H9 (cell line): Measurements from ENCODE around the gene AP3S2. TPM values are rescaled to one million over a fixed set of nuclear protein-coding genes. Genes with fewer than 3 reads are reported as not detected.

ENCODE experiments used
- DNase-seq: peaks from one replicate; pipeline ENCODE4 v3.0.0-alpha.2; 2017
- H2AFZ ChIP-seq: one replicate; pipeline ENCODE4 v1.6.1; 2013; ENCODE audit warnings: mild to moderate bottlenecking, low read length, control low read depth, moderate library complexity
- H2AK5ac ChIP-seq: 2 replicates; pipeline ENCODE4 v1.6.1; 2013; ENCODE audit warnings: low read length, control low read depth, mixed read lengths; ENCODE audit not compliant: insufficient read length
- H2BK120ac ChIP-seq: one replicate; pipeline ENCODE4 v1.6.1; 2013; ENCODE audit warnings: low read depth, mild to moderate bottlenecking, low read length, control low read depth, inconsistent platforms; ENCODE audit not compliant: poor library complexity, severe bottlenecking
- H2BK12ac ChIP-seq: 2 replicates; pipeline ENCODE4 v1.6.1; 2013; ENCODE audit warnings: low read length, control low read depth, mixed read lengths, low read depth; ENCODE audit not compliant: insufficient read length
- H2BK15ac ChIP-seq: 2 replicates; pipeline ENCODE4 v1.6.1; 2013; ENCODE audit warnings: low read depth, low read length, control low read depth
- H2BK20ac ChIP-seq: one replicate; pipeline ENCODE4 v1.6.1; 2013; ENCODE audit warnings: low read depth, mild to moderate bottlenecking, low read length, control low read depth, inconsistent platforms; ENCODE audit not compliant: poor library complexity, severe bottlenecking
- H2BK5ac ChIP-seq: 2 replicates; pipeline ENCODE4 v1.6.1; 2013; ENCODE audit warnings: low read length, control low read depth, mixed read lengths; ENCODE audit not compliant: insufficient read length
- H3K14ac ChIP-seq: 2 replicates; pipeline ENCODE4 v1.6.1; 2013; ENCODE audit warnings: low read length, control low read depth; ENCODE audit not compliant: insufficient read depth
- H3K18ac ChIP-seq: 2 replicates; pipeline ENCODE4 v1.6.1; 2013; ENCODE audit warnings: low read depth, mild to moderate bottlenecking, mixed read lengths, low read length, control low read depth; ENCODE audit not compliant: insufficient read length
- H3K23ac ChIP-seq: 2 replicates; pipeline ENCODE4 v1.6.1; 2013; ENCODE audit warnings: low read length, control low read depth, mixed read lengths, low read depth; ENCODE audit not compliant: insufficient read length
- H3K23me2 ChIP-seq: 2 replicates; pipeline ENCODE4 v1.6.1; 2013; ENCODE audit warnings: low read depth, mild to moderate bottlenecking, mixed read lengths, low read length, control low read depth; ENCODE audit not compliant: insufficient read length, poor library complexity, severe bottlenecking
- H3K27ac ChIP-seq: 2 replicates; pipeline ENCODE4 v1.5.1; 2013; ENCODE audit warnings: low read length, control low read depth, mixed read lengths, low read depth; ENCODE audit not compliant: insufficient read length
- H3K27me3 ChIP-seq: 2 replicates; pipeline ENCODE4 v1.6.1; 2013; ENCODE audit warnings: low read length, control low read depth, inconsistent platforms; ENCODE audit not compliant: insufficient read depth
- H3K4ac ChIP-seq: 2 replicates; pipeline ENCODE4 v1.6.1; 2013; ENCODE audit warnings: low read depth, mild to moderate bottlenecking, control low read depth, inconsistent platforms, low read length, moderate library complexity
- H3K4me1 ChIP-seq: 2 replicates; pipeline ENCODE4 v1.6.1; 2013; ENCODE audit warnings: low read length, control low read depth, inconsistent platforms; ENCODE audit not compliant: insufficient read depth
- H3K4me2 ChIP-seq: 2 replicates; pipeline ENCODE4 v1.6.1; 2013; ENCODE audit warnings: low read length, control low read depth, mixed read lengths; ENCODE audit not compliant: insufficient read length, insufficient read depth
- H3K56ac ChIP-seq: 2 replicates; pipeline ENCODE4 v1.6.1; 2013; ENCODE audit warnings: low read depth, mild to moderate bottlenecking, mixed read lengths, low read length, control low read depth; ENCODE audit not compliant: insufficient read length
- H3K79me1 ChIP-seq: 2 replicates; pipeline ENCODE4 v1.6.1; 2013; ENCODE audit warnings: low read depth, mild to moderate bottlenecking, moderate library complexity, low read length, control low read depth, inconsistent platforms; ENCODE audit not compliant: insufficient read depth, poor library complexity, severe bottlenecking
- H3K79me2 ChIP-seq: 2 replicates; pipeline ENCODE4 v1.6.1; 2013; ENCODE audit warnings: low read length, control low read depth, inconsistent platforms; ENCODE audit not compliant: insufficient read depth
- H3K9ac ChIP-seq: 2 replicates; pipeline ENCODE4 v1.6.1; 2013; ENCODE audit warnings: low read length, control low read depth, mixed read lengths; ENCODE audit not compliant: insufficient read length; ENCODE audit errors: extremely low read depth
- H3K9me3 ChIP-seq: one replicate; pipeline ENCODE4 v1.6.1; 2013; ENCODE audit warnings: low read depth, low read length, inconsistent platforms; ENCODE audit not compliant: control insufficient read depth
- H3T11ph ChIP-seq: one replicate; pipeline ENCODE4 v1.6.1; 2013; ENCODE audit warnings: mild to moderate bottlenecking, low read length, control low read depth, inconsistent platforms
- H4K20me1 ChIP-seq: one replicate; pipeline ENCODE4 v1.6.1; 2013; ENCODE audit not compliant: control insufficient read depth, insufficient read length, insufficient read depth
- H4K5ac ChIP-seq: 2 replicates; pipeline ENCODE4 v1.6.1; 2013; ENCODE audit warnings: low read depth, mild to moderate bottlenecking, mixed read lengths, low read length, control low read depth; ENCODE audit not compliant: insufficient read length
- H4K8ac ChIP-seq: replicated peaks from 2 replicates; pipeline ENCODE4 v1.6.1; 2013; ENCODE audit warnings: low read length, control low read depth, mixed read lengths, low read depth; ENCODE audit not compliant: insufficient read length
- H4K91ac ChIP-seq: 2 replicates; pipeline ENCODE4 v1.6.1; 2013; ENCODE audit warnings: low read depth, mild to moderate bottlenecking, moderate library complexity, mixed read lengths, low read length, control low read depth; ENCODE audit not compliant: insufficient read length
- H3K27ac Mint-ChIP-seq, 3 experiments: 2 replicates in 2 of 3; 3 replicates in 1 of 3; pipeline ENCODE4 v1.8.0; 2020 to 2021; ENCODE audit warnings: mixed read lengths in 3 of 3, mild to moderate bottlenecking in 1 of 3, moderate library complexity in 1 of 3
- H3K27me3 Mint-ChIP-seq: 2 replicates; pipeline ENCODE4 v1.8.0; 2021; ENCODE audit warnings: low read depth, mild to moderate bottlenecking, moderate library complexity, mixed read lengths
- H3K36me3 Mint-ChIP-seq, 3 experiments: 2 replicates in 2 of 3; 3 replicates in 1 of 3; pipeline ENCODE4 v1.8.0; 2020 to 2021; ENCODE audit warnings: low read depth in 3 of 3, mixed read lengths in 3 of 3; ENCODE audit not compliant: insufficient read depth in 1 of 3
- H3K4me1 Mint-ChIP-seq, 2 experiments: 2 replicates each; pipeline ENCODE4 v1.8.0; 2020; ENCODE audit warnings: mixed read lengths in 2 of 2
- H3K4me3 Mint-ChIP-seq, 2 experiments: 2 replicates in 1 of 2; 3 replicates in 1 of 2; pipeline ENCODE4 v1.8.0; 2020 to 2021; ENCODE audit warnings: mild to moderate bottlenecking in 2 of 2, mixed read lengths in 2 of 2, moderate library complexity in 1 of 2
- H3K9me3 Mint-ChIP-seq, 2 experiments: 2 replicates in 1 of 2; 3 replicates in 1 of 2; pipeline ENCODE4 v1.8.0; 2020; ENCODE audit warnings: mild to moderate bottlenecking in 2 of 2, mixed read lengths in 2 of 2, moderate library complexity in 1 of 2
- CTCF ChIP-seq: fragments of 200-600 bp; sonication (generic); conservative IDR thresholded peaks from 3 replicates; pipeline ENCODE4 v1.8.0; 2021; ENCODE audit warnings: antibody characterized with exemption, mild to moderate bottlenecking
- WGBS: extraction: QIAGEN DNeasy Blood & Tissue Kit; methylation state at CpG from one replicate; pipeline ENCODE4 v1.1.7; 2013; ENCODE audit warnings: missing lambda C conversion rate, low lambda C conversion rate, mixed read lengths; ENCODE audit not compliant: insufficient read length; ENCODE audit errors: extremely low coverage; 5-methylcytosine and 5-hydroxymethylcytosine counted together
- total RNA-seq: library from RNA; stranded (reverse); gene quantifications from 2 replicates; pipeline ENCODE4 v1.2.1, GENCODE V29; 2021

AP3S2 gene
- total RNA-seq, 1 experiment from 2014 or later: 33.9 TPM

GRCh38 chr15:89833966-89834365, 59.8 kb downstream of the AP3S2 start:
- Histone ChIP-seq H3K18ac (no peak overlapping the region), H4K20me1 (no peaks in the 10 kb centered on the region), H2BK120ac (no peak overlapping the region), H3K14ac (no peak overlapping the region), H3K23me2 (no peaks in the 10 kb centered on the region), H2AK5ac (no peak overlapping the region), H3K9me3 (no peaks in the 10 kb centered on the region), H3K4me2 (no peak overlapping the region), H3K27ac (no peak overlapping the region), H3K9ac (no peak overlapping the region), H3K27me3 (no peaks in the 10 kb centered on the region), H4K91ac (no peak overlapping the region), H2BK5ac (no peak overlapping the region), H2AFZ (no peak overlapping the region), H3K23ac (no peak overlapping the region), H3K56ac (no peak overlapping the region), H4K8ac (no peak overlapping the region), H3K79me2 (no peaks in the 10 kb centered on the region), H2BK20ac (no peak overlapping the region), H2BK15ac (no peak overlapping the region), H2BK12ac (no peak overlapping the region), H3K4me1 (no peaks in the 10 kb centered on the region), H3K79me1 (no peaks in the 10 kb centered on the region), H4K5ac (no peak overlapping the region), H3T11ph (no peak overlapping the region), H3K4ac (no peak overlapping the region)
- H3K4me3 Mint-ChIP-seq: no peak overlapping the region
- peaks cover 5 to 50% (median 34%) of the 10 kb centered on the region in 3 experiments; a peak in 6 of 7 replicates for H3K36me3 Mint-ChIP-seq
- no peaks in the 10 kb centered on the region for H3K9me3 Mint-ChIP-seq
- peaks cover under 1 to 6% of the 10 kb centered on the region in 2 experiments; a peak in 3 of 4 replicates for H3K4me1 Mint-ChIP-seq
- no peak for DNase-seq
- no CpG with 5 or more reads among the region's 7 CpGs for WGBS
- no peak for TF ChIP-seq CTCF
- no peaks in the 10 kb centered on the region for H3K27me3 Mint-ChIP-seq
- H3K27ac Mint-ChIP-seq: no peak overlapping the region
